Measurements from ENCODE around the gene KIN. TPM values are rescaled to one million over a fixed set of nuclear protein-coding genes. Genes with fewer than 3 reads are reported as not detected.

The KIN gene
- total and polyA plus RNA-seq, 2 experiments from 2014 or later: 7.3 to 7.4 TPM

GRCh38 chr10:7710446-7710845, 77.3 kb downstream of the KIN start:
- Histone ChIP-seq H3K27ac (no peak overlapping the region), H3K9me3 (ENCODE audit: low read depth) (no peaks in the 10 kb centered on the region), H3K4me1 (ENCODE audit: low read depth) (no peaks in the 10 kb centered on the region), H3K27me3 (no peaks in the 10 kb centered on the region), H3K4me3 (no peak overlapping the region), H3K36me3 (no peaks in the 10 kb centered on the region)
- DNase-seq (ENCODE audit: low read depth in 1 of 2, low spot score in 1 of 2): no peak
- TF ChIP-seq CTCF (IDR thresholded peaks at IDR 0.05; ENCODE audit: low read depth, low read length): no peak

- DNase-seq (ENCODE audit: low read depth in 1 of 2, low spot score in 1 of 2): no peak
- no peak for TF ChIP-seq CTCF (IDR thresholded peaks at IDR 0.05; ENCODE audit: low read depth, low read length)
- Histone ChIP-seq H3K4me1 (ENCODE audit: low read depth) (no peaks in the 10 kb centered on the region), H3K27me3 (no peaks in the 10 kb centered on the region), H3K4me3 (no peak overlapping the region), H3K9me3 (ENCODE audit: low read depth) (no peaks in the 10 kb centered on the region), H3K27ac (no peak overlapping the region), H3K36me3 (no peaks in the 10 kb centered on the region)
Observed at GRCh38 chr10:7708832-7709231, 79.0 kb downstream of the KIN start.

- H3K4me3 ChIP-seq: no peak overlapping the region
- no peak for DNase-seq (ENCODE audit: low read depth in 1 of 2, low spot score in 1 of 2)
- H3K27ac ChIP-seq: no peak overlapping the region
- H3K27me3 ChIP-seq: no peaks in the 10 kb centered on the region
- no peaks in the 10 kb centered on the region for H3K9me3 ChIP-seq (ENCODE audit: low read depth)
- no peak for TF ChIP-seq CTCF (IDR thresholded peaks at IDR 0.05; ENCODE audit: low read depth, low read length)
- no peaks in the 10 kb centered on the region for H3K4me1 ChIP-seq (ENCODE audit: low read depth)
- H3K36me3 ChIP-seq: no peaks in the 10 kb centered on the region
Observed at GRCh38 chr10:7707858-7708622, 79.8 kb downstream of the KIN start.

- Histone ChIP-seq H3K27ac (no peak overlapping the region), H3K4me3 (no peak overlapping the region), H3K9me3 (ENCODE audit: low read depth) (no peaks in the 10 kb centered on the region), H3K36me3 (no peaks in the 10 kb centered on the region), H3K27me3 (no peaks in the 10 kb centered on the region), H3K4me1 (ENCODE audit: low read depth) (no peaks in the 10 kb centered on the region)
- no peak for TF ChIP-seq CTCF (IDR thresholded peaks at IDR 0.05; ENCODE audit: low read depth, low read length)
- DNase-seq (ENCODE audit: low read depth in 1 of 2, low spot score in 1 of 2): no peak
Observed at GRCh38 chr10:7707102-7707501, 80.7 kb downstream of the KIN start.

- H3K9me3 ChIP-seq (ENCODE audit: low read depth): no peaks in the 10 kb centered on the region
- H3K27me3 ChIP-seq: no peaks in the 10 kb centered on the region
- DNase-seq (ENCODE audit: low read depth in 1 of 2, low spot score in 1 of 2): no peak
- H3K4me1 ChIP-seq (ENCODE audit: low read depth): no peaks in the 10 kb centered on the region
- no peak overlapping the region for H3K4me3 ChIP-seq
- no peak for TF ChIP-seq CTCF (IDR thresholded peaks at IDR 0.05; ENCODE audit: low read depth, low read length)
- H3K27ac ChIP-seq: no peak overlapping the region
- no peaks in the 10 kb centered on the region for H3K36me3 ChIP-seq
Observed at GRCh38 chr10:7706534-7707073, 81.2 kb downstream of the KIN start.
